ENCODE measurements around the gene CYP24A1.
"Not testable (repeated sequence)": the region's sequence is repeated elsewhere in the genome, so short reads cannot be mapped to it uniquely, and the experiment has no call there.

CYP24A1 gene

DNA sequence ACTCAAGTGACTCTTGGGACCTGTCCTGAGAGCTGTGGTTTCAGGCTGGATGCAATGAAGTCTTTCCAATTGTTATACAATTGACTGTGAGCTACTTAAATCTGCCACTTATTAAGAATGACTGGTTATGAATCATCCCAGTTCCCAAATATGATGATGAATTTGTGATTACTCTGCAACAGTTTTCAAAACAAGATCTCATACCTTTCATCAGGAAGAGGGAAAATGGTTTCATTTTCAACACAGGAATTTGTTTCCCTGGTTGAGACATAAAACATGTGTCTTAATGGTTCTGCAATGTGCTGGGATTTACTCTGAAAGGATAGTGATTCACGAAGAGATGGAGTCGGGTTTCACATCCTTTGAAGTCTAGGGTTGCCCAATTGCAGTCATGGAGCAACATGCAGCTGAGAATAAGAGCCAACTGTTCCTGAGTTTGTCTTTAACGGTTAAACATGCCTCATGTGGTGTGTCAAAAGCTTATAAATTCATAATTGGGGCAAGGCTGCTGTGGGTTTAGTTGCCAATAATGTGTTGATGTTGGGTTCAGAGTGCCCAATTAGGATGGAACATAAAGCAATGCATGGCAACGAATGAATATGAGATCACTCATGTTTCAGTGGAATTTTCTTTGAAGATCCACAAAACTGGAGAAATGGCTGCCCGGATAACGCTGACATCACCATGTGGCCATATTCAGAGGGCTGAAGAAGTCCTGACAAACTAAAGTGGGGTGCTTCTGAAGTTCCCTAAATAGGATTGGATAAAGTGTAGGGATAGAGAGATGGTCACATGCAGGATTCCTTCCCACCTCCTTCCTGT is 41.0 kb downstream of the CYP24A1 start:
- no peak for DNase-seq

DNA sequence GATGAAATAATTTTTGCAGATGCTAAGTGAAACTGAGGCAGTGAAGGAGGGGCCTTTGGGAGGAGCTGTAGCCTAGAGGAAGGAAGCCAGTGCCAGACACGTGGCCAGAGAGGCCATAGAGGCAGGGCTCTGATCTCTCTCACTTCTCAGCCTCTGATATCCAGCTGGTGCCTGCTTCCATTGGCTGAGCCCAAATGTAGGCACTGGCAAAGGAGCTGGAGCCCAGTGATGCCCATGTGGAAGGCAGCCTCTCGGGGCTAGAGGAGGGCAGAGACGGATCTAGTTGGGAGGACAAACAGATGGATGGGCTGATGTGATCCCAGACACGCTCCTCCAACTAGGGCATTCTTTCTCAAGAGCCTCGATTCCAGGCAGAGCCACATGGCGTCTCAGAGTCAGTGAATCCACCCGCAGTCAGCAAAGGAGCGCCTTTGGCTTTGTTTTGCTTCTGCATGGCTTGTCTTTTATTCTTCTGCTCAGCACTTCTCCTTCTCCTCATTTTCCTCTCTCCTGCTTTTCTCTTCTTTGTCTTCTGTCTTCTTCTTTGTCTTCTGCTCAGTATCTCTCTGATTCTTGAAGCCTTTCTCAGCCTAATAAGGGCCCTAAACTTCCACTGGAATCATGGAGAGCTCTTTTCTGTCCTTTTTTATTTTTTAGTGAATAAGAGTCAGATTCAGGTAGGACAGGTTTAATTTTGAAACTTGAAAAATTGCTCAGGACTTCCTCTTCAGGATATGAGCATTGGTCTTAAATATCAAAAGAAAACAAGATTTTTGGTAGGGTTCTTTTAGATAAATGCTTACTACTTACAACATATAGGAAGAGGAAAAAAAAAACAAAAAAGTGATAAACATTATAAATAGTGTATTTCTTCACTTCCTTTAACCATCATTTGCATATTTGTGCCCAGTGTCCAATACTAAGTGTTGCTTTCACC is 41.8 kb downstream of the CYP24A1 start:
- DNase-seq: no peak

DNA sequence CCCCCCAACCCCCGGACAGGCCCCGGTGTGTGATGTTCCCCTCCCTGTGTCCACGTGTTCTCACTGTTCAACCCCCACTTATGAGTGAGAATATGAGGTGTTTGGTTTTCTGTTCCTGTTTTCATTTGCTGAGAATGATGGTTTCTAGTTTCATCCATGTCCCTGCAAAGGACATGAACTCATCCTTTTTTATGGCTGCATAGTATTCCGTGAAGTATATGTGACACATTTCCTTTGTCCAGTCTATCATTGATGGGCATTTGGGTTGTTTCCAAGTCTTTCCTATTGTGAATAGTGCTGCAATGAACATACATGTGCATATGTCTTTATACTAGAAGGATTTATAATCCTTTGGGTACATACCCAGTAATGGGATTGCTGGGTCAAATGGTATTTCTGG is 42.7 kb downstream of the CYP24A1 start:
- not testable (repeated sequence) for DNase-seq

DNA sequence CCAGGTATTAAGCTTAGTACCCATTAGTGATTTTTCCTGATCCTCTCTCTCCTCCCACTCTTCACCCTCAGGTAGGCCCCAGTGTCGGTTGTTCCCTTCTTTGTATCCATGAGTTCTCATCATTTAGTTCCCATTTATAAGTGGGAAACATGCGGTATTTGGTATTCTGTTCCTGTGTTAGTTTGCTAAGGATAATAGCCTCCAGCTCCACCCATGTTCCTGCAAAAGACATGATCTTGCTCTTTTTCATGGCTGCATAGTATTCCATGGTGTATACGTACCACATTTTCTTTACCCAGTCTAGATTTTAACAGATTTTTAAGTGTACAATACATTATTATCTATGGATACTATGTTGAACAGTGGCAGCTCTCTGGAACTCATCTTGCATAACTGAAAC is 44.4 kb downstream of the CYP24A1 start:
- no peak for DNase-seq

DNA sequence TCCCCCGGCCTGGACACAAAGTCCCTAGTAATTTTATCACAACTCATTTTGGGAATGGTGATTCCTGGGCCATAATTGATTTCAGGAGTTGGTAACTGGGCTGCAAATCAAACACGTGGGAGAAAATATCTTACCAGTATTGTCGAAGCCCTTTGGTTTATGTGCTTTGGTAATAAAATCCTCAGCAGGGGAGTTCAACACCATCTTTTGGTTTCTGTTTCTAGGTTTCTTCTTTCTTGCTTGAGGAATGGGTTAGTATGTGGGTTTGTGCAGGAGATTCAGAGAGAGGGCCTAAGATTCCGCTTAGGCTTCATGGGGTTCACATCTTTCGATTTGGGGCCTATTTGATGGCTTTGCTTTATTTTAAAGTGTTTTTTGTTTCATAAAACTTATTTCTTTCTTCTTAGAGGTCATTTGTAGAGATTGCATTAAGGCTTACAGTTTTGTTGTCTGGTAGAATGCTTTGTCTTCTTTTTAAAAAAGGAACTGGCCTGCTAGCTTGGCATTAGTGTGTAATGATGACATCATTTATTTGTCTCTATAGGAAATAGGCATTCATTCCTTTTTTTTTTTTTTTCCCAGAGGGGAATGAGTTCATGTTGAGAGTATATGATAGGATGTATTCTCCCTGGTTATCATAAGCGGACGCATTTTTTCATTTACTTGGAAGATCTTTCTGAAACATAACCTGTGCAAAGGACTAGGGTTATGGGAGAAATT is 45.8 kb downstream of the CYP24A1 start:
- DNase-seq: no peak

DNA sequence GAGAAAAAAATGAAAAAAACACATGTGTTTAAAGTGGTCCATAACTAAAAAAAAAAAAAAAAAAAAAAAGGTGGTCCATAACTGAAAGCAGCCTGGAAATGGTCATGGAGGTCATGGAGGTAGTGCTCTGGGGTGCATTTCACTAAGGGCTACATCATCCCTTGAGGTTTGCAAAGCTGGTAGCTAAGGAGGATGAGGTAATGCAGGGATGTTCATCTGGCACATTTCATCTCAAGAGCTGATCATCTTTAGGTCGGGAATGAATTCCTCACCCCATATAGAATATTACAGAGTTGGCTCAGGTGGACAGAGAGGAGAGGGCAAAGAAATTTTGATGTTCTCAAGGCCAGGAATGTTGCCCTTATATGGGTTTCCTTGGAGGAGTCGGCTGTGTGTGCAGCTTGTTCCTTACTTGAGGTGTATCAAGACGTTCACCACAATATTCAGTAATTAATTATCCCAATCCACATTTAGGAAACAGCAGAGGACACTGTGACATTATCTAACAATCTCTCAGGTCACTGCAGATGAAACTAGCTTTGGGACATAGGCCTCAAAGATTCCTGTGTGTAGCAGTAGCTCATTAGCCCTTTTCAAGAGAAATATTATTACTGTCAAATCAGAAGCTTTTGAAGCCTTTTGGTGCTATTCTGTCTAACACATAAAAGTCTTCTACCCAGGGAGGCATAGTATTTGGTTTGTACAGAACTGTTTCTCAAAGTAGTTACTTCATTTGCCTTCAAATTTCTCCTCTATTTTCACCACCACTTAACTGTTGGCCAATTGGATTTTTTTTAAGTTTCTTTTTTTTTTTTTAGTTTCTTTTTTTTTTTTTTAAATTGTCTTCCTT is 46.8 kb downstream of the CYP24A1 start:
- DNase-seq: no peak

DNA sequence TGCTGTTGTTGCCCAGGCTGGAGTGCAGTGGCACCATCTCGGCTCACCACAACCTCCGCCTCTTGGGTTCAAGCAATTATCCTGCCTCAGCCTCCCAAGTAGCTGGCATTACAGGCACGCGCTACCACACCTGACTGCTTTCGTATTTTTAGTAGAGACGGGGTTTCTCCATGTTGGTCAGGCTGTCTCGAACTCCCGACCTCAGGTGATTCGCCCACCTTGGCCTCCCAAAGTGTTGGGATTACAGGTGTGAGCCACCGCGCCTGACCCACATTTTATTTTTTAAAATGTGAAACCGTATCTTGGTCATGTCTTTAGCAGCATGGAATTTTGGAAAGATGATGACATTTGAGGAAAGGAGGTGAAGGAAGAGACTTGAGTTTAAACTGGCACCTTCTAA is 47.5 kb downstream of the CYP24A1 start:
- DNase-seq: not testable (repeated sequence)

DNA sequence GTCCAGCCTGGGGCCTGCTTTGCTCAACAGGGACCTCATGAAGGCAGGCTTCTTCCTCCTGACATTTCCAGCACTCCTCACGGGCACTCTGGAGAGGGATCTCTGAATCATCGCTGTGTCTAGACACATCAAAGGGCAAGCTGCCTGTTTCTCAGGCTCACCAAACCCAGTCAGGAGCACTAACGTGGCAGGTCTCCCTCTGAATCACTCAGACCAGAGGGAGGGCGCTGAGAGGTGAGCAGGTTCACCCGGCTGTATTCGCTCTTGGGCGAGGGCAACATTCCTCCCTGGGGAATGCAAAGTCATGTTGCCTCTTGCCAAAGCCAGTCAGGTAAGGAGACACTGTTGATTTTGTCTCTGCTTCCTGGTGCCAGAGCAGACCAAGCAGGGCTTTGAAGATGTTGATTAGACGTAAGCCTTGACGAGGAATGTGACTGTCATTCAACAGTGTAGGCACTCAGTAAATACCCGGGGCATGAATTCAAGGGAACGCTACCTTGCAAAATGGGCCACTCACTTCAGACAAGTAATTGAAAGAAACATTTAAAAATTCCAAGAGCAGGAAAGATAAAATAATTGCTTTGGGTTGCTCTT is 50.1 kb downstream of the CYP24A1 start:
- no peak for DNase-seq

DNA sequence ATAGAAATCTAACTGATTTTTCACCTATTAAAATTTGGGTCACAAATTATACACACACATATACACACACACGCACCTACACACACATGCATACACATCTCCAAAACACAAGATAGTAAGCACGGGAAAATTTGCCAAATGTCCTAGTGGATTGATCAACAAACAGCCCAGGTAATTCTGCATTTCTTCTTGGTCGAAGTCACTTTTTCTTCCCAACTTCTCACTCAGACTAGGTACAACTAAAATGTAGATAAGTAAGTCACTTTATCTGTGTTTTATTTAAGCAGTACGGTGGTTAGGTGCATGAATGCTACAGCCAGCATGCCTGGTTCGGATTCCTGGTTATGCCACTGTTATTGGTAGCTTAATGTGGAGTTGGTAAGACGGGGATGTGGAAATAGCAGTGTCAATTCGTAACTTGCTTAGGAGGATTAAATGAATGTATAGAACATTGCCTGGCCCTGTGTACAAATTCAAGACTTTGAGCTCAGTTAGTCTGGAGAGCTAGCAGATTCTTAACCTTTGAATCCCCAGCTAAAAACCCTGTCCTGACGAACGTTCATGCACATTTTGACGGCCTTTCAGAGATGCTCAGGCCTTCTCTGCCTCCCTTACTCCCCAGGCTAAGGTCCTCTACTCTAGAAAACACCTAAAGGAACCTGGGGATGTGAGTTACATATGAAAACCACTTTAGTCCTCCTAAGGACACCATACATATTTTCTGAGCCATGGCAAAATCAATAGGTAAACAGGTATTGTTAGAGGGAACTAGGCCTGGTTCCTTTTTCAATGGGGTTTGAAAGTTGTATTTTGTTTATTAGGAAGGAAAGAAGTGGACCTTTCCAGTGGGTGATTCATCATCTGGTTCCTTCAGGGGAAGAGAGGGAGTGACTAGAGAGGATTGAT is 50.9 kb downstream of the CYP24A1 start:
- no peak for DNase-seq

DNA sequence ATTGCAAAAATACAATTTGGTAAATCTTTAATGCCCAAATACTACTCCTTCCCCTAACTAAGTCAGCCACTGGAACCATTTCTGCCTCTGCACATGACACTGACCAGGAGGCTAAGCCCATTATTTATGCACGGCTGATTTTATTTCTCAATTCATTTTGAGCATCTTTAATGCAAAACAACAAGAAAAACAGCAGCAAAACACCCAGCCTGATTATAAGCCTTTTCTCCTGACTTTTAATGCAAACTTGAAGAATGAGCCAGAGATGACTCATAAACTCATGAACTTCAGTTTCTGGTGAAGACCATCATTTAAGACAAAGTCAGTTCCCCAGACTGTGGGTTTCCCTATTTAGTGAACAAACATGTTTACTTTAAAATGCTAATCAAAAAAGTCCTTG is 51.6 kb downstream of the CYP24A1 start:
- DNase-seq: no peak

DNA sequence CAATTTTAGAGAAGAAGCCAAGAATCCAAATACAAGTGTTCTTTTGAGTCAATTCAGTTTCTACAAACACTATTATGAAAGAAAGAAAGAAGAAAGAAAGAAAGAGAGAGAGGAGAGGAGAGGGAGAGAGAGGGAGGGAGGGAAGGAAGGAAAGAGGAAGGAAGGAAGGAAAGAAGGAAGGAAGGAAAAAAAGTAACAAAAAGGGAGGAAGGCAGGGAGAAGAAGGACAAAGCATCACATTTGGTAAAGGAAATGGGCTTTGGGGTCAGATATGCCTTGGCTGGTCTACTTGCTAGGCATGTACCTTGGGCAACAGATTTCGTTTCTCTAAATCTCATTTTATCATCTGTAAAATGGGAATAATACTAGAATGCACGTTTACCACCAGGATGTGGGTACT is 54.0 kb downstream of the CYP24A1 start:
- DNase-seq: no peak

DNA sequence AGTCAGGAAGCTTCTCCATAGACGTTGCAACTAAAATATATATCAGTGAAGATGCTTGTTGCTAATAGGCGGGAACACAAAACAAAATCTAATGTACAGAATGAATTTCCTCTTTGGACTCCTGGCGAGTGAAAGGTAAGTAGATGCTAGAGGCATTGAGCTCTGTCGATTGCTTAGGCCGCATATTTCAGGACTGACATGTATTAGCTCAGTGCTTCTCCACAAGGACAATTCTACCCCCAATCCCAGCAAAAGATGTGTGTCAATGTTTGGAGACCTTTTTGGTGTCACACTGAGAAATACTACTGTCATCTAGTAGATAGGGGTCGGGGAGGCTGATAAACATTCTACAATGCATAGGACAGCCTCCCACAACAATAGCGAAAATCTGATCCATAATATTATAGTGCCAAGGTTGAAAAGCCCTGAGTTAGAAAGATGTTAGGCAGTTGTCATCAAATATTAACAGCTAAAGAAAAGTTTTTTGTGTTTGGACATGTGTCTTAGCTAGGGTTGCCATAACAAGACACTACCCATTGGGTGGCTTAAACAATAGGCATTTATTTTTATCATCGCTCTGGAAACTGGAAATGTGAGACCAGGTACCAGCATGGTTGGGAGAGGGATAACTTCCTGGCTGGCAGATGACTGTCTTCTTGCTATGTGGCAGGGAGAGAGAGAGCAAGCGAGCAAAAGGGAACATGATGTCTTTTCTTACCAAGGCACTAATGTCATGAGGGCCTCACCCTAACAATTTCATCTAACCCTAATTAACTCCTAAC is 55.4 kb downstream of the CYP24A1 start:
- no peak for DNase-seq

DNA sequence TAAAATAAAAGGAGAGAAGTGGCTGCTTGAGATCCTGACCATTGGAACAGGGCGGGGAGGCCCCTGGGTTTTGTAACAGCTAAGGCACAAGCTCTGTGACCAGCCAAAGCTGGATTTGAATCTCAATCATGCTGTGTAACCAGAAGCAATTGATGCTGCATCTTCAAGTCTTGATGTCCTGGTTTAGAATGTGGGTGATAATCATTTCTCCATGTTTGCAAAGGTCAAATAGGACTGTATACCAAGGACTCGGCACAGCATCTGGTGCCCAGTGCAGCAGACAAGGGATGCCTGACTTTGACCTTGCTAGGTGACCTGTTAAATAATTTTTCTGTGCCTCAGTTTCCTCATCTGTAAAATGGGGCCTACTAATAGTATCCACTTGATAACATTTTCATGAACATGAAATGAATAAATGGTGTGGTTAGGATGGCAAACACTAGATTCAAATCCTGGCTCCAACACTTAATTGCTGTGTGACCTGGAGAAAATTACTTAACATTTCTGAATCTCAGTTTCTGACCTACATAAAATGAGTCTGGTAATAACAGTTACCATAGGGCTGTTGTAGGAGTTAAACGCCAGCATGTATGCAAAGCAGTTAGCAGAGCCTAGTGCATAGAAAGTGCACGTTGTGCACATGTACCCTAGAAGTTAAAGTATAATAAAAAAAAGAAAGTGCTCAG is 57.1 kb downstream of the CYP24A1 start:
- no peak for DNase-seq

DNA sequence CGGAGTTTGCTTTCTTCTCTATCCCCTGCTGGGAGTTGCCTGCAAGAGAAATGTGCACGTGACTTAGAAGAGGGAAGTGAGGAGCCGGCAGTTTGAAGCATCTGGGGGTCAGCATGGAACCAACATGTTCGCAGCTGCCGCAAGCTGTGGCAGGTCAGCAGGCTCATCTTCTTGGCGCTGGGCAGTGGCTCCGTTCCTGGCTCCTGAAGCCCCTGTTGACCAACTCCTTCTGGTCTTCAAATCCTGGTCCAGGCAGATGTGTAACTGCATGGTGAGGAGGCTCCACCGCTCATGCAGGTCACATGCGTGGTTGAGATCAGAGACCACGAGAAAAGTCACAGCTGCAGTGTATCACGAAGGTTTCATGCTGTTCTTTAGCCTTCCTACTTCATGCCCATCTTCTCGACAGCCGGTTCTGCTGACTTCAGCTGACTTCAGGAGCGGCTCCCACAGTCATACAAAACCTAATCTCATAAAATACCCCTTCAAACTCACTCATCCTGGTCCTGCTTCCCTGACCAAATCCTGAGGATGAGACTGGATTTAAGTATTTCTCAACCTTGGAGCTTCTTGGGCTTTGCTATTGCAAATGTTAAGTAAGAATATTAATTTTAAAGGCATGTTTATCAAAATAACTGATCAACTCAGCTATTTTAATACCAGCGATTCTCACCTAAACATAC is 58.5 kb downstream of the CYP24A1 start:
- no peak for DNase-seq

DNA sequence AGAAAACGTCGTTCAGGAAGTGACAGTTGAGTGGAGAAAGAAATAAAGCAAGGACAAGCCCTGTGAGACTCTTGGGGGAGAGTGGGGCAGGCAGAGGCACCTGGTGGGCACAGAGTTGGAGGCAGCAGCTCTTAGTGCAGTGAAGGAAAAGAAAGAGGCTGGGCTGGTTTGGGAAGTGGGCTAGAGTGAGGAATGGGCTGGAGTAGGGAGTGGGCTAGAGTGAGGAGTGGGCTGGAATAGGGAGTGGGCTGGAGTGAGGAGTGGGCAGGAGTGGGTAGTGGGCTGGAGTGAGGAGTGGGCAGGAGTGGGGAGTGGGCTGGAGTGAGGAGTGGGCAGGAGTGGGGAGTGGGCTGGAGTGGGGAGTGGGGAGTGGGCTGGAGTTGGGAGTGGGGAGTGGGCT is 59.7 kb downstream of the CYP24A1 start:
- no peak for DNase-seq

DNA sequence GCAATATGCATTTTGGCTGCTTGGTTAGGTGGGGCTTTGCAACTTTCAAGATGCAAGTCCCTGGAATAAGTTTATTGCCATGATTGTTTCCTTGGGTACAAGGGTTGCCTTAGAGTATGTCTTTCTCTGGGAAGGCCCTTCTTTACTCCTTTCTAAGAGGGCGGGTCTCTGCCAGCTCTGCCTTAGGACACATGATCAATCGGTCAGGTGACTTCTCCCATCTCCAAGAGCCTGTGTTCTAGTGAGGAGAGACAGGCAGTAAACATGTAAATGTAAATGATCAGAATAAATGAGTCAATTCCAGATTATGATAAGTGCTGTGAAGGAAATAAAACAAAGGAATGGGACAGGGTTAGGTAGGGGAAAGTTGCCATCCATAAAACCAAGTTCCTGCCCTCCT is 60.2 kb downstream of the CYP24A1 start:
- DNase-seq: no peak

DNA sequence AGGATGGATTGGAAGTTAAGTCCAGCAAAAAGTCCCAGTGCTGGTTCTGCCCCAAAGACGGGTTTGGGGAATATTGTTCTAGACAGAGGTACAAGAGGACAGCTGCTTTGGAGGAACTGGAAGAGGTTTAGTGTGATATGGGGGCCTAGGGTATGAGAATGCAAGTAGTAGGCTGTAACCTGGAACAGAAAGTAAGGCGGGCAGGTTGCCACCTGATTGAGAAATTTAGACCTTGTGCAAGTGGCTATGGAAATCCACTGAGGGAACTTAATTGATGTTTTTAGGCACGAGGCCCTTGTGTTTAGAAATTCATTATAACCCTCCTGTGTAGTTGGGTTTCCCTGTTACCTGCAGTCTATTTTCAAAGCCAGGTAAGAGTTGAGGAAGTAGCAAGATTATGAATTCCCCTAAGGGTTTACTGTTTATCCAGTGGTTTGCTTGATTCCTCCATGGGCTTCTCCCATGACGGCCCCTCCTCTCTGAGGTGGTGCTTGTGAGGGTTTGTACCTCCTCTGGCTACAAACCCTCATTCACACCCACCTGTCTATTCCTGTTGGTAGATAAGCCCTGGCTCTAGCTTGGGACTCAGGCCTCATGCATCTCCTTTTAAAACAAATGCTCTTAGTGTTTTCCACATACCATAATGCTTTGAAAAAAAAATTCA is 61.4 kb downstream of the CYP24A1 start:
- DNase-seq: no peak

DNA sequence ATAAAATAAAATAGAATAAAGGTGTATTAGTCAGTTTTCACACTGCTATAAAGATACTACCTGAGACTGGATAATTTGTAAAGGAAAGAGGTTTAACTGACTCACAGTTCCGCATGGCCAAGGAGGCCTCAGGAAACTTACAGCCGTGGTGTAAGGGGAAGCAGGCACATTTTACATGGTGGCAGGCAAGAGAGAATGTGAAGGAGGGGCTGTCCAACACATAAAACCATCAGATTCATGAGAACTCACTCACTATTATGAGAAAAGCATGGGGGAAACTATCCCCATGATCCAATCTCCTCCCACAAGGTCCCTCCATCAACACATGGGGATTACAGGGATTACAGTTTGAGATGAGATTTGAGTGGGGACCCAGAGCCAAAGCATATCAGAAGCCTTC is 62.3 kb downstream of the CYP24A1 start:
- DNase-seq: no peak
